SHP77 treated with DMSO at 0.1 percent for 48 hours (cell line): Measurements from ENCODE around the gene HIVEP1.

ENCODE experiments used
- DNase-seq: peaks from one replicate; lab custom pipeline; 2025; lab: John Stamatoyannopoulos, UW

Gene HIVEP1

DNA sequence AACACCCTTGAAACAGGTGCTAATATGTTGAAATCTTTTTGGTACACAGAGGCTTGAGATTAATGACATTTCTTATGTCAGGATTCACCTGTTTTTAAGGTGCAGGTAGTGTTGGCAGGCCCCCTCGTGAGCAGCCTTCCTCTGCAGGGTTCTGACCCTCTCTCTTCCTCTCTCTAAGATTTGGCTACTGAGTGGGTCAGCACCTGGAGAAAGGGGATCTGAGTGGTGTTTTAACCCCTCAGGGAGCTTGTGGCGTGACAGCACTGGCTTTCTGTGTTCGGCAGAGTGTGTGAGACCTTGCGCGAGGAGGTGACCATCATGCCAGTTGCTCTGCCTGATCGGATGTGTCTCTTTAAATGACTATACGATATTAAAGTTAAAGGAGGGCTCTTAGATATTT, 37.1 kb downstream of the HIVEP1 start:
- no peak for DNase-seq

DNA sequence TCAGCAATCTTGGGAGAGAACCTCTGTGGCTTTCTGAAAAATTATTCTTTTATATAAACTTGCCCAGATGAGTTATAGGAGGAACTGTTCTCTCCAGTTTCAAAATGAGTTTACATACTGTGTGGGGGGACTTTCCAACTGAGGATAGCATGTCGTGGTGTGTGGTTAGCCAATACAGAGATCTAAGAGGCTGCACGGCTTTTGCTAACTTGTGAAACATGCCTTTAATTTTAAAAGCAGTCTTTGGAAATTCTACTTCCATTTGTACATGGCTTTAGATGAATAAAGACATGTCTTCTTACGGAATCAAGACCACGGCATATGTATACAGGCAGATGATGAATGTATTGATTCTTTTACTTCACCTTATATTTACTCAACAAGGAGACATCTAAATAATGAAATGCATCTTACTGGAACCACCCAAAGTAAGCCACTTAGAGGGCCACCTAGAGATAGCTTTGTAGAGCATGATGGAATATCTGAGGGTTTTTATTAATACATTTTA, 39.8 kb downstream of the HIVEP1 start:
- no peak for DNase-seq

DNA sequence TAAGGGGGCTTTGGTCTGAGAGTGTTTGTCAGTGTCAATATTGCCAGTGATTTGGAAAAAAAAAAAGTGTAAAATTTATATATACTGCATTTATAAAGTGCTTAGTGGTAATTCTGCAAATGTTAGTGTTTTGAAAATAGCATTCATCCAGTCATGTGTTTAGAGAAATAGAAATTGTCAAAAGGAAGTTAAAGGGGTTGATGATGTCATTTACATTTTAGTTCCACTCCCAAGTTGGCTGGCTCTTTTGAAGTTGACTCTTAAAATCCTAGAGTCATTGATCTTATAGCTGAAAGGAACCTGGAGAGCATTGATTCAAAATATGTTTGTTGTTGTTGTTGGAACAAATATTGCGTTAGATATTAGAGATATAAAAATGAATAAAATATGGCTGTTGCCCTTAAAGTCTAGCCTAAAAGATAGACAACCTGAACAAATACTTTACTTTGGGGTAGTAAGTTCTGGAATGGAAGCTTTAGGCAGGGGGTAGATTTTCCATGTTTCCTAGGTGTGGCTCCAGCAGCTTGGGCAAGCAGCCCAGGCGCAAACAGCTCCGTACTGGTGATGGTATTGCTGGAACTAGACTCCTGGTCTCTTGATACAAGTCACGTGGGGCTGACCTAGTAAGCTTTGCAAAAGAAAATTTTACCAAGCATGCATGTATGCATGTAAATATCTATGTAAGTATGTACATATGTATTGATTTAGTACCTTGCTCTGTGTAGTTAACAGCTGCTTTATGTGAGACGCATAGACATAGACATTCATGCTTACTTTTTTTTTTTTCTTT, 46.3 kb downstream of the HIVEP1 start:
- no peak for DNase-seq

DNA sequence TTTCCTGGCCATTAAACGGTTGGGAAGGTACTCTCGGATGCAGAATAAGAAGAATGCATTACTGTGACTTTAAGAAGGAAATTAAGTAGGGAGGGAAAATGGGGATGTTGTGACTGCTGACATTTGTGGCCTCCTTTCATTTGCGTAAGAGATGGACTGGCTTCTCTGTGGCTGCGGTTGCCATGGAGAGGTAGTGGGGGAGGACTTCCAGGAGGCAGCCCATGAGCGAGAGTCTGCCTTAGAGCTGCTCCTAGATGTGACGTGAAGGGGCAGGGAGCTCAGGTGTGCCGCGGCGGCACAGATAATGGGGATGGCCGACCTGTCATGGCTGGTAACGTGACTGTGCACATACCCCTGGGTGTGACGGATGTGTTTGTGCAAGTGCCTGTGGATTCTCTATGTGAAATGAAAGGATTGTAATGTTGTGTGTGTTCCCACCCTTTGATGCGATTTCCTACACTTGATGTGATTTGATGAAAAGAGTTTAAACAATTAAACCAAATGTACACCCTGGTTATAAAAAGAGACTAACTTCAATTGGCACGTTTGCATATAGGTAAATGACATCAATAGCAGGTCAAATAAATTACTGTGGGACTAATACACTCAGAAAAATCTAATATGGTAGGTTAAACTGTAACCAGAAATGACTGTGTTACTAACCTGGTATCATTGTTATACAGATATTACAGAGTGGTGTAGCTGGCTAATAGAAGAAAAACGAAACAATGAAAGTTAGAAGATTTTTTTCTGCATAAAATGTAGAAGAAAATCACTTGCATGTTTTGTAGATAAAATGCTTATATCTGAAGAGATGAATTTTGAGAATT, 48.9 kb downstream of the HIVEP1 start:
- DNase-seq, result no peak

DNA sequence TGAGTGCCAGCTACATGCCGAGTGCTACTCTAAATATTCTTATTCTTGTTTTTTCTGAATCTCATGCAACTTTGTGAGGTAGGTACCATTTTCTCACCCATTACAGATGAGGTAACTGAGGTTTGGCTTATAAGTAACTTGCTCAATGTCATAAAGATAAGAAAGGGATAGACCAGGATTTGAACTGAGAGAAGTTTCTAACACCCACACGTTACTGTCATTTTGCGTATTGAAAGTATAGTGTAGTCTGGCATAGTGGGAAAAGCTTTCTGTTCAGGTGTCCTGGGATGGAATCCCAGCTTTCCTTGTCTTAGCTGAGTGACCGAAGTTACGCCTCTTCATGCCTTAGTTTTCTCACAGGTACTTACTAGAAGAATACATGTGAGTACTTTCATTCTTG, 50.5 kb downstream of the HIVEP1 start:
- no peak for DNase-seq

DNA sequence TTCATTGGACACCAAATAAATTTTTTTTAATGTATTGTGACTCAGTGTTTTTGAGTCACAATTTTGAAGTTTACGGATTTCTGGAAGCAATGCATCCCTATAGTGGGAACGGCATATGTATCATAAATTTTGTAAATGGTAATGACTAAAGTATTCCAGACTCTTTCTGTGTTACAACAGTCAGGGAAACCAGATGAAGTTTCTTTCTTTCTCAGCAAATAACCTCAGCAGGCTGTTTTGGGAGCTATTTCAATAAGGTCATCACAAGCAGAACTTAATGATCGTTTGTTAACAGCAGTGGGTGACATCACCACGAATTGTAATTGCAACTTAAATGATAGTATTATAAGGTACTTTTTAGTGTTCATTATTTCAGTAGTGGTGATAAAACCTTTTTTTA, 52.0 kb downstream of the HIVEP1 start:
- DNase-seq, result no peak

DNA sequence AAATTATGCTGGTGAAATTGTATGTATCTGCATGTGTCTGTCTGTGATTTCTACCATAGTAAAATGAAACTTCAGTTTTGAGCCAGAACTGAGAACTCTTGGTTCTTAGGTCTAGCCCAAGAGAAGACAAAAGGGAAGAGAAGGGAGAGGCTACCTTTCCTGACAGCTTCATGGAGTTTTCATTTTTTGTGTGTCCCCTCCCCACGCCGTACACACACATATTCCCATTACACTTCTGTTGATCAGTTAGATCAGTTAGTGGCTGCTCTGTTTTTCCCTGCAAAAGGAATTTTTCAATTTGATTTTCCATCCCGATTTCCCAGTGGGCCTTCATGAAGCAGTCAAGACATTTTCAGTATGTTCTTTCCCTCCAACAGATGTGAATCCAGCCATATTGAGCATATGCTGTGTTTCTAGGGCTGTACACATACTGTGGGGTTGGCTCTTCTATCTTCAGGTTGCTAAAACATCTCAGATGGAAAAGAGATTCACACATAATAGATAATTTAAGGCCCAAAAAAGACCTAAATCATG, 52.5 kb downstream of the HIVEP1 start:
- DNase-seq, result no peak

DNA sequence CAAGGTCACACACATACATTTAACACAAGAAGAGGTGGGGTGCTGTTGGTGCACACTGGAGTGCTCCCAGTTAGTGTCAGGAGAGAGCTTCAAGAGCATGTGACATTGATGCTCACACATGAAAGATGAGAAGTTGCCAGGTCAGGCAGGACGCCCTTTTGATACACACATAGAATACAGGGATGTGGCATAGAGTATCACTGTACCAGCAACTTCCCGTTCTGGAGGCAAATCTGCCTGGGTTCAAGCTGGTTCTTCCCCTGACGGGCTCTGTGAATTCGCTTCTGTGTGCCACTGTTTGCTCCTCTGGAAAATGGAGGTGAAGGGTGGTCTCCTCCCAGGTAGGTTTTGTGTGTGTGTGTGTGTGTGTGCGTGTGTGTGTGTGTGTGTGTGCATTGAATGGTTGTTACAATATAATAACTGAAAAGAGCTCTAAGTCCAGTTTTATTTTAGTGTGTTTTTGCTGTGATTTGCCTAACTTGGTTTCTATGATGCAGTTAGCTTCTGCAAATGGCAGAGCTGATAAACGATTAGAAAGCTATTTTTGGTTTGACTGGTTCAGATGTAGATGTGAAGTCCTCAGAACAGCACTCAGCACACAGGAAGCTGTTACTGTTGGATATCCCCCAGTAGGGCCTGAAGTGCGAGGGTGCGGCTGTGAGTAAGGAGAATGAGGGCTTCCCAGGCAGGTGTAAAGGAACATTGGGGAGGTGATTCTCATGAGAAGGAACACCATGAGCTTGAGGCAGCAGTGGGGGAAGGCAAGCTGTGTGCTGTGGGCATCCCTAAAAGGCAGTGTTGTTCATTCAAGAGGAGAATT, 53.4 kb downstream of the HIVEP1 start:
- no peak for DNase-seq

DNA sequence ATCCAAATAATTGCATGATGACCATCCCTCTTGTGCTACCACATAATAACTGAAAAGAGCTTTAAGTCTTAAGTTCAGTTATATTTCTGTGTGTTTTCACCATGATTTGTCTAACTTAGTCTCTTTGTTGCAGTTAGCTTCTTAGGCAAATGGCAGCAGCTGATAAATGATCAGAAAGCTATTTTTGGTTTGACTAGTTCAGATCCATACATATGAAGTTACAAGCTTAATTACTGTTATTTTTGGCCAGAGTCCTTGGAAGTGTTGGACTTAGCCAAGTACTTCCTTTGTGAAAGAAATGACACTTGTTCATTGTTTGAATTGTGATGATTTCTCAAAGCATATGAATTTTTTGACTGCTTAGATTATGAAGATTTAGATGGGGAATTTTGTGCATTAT, 54.2 kb downstream of the HIVEP1 start:
- no peak for DNase-seq

DNA sequence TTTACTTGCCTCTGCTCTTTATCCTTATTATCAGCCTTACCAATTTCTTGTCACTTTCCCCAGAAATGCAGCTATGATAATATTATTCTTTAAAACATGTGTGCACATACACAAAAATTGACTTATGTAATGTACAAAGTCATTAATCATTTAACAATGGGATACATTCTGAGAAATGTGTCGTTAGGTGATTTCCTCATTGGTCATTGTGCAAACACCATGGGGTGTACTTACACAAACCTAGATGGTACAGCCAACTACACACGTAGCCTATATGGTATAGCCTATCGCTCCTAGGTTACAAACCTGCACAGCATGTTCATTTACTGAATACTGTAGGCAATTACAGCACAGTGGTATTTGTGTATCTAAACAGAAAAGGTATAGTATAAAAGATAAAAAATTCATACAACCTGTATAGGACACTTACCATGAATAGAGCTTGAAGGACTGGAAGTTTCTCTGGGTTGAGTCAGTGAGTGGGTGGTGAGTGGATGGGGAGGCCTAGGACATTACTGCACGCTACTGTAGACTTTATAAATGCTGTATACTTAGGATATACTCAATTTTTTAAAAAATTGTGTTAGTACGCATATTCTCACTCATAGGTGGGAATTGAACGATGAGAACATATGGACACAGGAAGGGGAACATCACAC, 56.9 kb downstream of the HIVEP1 start:
- DNase-seq, result no peak

DNA sequence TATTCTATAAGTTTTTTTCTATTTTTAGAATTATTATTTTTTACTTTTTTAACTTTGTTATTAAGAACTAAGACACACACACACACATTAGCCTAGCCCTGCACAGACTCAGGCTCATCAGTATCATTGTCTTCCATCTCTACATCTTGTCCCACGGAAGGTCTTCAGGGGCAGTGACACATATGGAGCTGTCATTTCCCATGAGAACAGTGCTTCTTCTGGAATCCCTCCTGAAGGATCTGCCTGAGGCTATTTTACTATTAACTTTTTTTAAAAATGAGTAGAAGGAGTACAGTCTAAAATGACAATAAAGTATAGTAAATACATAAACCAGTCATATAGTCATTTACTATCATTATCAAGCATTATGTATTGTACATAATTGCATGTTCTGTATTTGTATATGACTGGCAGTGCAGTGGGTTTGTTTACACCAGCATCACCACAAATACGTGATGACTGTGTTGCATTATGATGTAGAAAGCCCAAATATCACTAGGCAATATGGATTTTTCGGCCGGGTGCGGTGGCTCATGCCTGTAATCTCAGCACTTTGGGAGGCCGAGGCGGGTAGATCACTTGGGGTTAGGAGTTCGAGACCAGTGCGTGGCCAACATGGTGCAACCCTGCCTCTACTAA, 57.9 kb downstream of the HIVEP1 start:
- DNase-seq, result no peak

DNA sequence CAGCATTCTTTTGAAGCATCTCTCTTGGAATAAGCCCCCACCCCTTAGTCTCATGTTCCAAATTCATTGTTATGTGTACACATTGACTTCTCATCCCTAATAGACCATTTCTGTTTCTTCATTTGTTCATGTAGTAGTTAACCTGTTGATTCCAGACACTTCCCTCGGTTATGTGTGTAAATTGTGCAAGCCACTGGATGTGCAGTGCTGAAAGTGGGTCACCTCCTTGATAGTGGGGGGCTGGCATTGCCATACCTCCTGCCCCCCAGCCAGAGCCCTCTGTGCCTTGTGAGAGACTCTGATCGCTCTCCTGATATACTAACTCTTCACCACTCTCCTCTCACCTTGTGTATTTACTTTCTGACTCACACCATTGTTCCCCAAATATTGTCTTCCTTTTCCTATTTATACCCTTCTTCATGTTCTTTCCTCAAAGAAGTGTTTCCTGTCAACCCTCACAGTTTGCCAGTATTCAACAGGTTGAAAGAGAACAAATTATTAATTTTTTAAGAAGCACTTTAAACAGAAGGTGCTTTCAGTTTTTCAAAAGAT, 59.0 kb downstream of the HIVEP1 start:
- DNase-seq, result no peak

DNA sequence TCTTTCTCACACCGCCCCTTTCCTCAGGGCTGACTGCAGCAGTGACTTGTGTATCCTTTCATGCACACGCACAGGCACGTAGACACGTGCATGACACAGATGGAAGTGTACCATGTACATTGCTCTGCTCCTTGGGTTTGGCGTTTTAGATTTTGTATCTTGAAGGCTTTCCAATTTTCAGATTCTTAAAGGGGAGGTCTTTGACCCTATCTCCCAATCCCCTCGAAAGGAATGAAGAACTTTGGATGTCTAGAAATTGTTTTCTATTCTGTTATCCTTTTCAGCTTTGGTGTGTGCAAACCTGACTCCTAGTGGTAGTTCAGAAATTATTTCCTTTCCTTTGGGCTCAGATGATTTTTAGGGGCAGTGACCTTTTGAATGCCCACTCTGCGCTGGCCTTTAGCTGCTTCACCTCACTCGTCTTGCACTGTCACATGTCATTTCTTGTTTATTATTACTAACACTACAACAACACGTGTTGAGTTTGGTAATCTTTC, 63.0 kb downstream of the HIVEP1 start:
- DNase-seq, result no peak

DNA sequence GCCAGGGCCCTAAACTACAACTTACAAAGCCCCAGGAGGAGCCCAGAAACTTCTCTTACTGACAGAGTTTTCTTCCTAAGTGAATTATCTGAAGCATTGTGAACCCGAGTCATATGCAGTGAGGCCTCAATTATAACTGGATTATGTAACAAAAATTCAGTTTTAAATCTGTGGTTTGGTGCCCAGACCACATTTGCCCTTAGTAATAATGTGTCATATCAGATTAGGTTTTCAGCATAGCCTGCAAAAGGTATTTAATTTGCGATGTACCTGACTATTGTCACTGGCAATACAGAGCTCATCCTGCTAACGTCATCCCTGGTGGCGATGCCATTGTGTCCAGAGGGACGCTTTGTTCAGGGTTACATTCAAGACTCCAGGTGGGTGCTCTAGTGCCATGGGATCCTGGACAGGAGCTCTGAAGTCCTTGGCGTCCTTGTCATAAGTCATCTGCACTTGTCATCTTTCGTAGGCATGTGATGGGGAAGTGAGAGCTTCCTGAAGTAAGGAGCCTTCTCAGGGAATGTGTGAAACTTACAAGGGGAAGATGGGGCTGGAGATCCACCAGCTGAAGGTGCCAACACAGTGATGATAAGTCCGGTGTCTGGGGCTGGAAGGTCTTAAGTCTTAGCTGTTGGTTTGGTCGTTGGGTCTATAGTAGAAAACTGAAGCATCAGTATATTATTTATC, 65.1 kb downstream of the HIVEP1 start:
- no peak for DNase-seq

DNA sequence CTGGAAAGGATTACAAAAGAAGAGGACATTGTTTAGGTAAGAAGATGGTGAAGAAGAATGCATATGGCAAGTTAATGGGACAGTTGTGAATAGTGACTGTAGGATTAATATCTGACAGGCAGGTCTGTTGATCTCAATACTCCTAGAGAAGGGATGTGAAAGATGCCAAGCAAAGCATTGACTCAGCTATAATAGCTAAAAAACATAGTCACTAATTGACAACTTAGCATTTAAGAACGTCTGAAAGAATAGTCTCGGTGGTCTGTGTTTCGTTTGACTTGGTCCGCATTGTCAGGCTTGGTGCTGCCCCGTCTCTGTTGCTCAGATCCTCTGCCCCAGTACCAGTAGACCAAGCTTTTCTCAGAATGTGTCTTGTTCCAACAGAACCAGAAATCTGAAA, 65.9 kb downstream of the HIVEP1 start:
- DNase-seq, result no peak

DNA sequence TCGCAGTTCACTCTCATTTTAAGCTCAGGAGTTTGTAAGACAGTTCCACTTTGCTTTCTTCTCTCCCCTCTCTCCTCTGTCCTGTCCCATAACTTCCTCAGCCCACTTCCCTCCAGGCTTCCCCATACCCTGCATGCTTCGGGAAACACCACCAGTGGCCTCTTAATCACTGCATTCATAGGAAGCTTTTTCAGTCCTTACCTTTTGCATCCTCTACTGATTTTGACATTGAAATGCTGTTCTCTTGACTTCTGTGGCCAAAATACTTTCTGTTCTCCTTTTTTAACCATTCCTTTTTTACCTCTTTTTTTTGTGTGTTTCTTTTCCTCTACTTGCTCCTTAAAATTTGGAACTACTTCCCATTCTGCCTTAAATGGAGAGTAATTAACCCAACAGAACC, 69.7 kb downstream of the HIVEP1 start:
- no peak for DNase-seq

DNA sequence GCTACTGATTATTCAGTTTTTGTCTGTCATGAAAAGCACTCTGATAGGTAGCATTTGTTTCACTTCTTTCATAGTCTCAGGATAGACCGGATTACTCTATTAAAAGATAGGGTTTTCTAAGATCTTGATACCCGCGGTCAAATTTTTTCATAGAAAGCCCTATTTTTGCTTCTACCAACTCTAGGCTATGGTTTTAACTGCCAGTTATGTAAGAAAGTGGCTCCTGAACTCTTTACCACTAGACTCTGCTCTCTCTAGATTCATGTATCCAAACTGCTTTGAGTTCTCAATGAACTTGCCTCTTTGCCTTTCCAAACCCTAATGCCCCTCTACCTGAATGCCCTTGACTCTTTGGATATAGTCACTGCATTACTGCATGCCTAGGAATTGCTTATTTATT, 70.3 kb downstream of the HIVEP1 start:
- no peak for DNase-seq

DNA sequence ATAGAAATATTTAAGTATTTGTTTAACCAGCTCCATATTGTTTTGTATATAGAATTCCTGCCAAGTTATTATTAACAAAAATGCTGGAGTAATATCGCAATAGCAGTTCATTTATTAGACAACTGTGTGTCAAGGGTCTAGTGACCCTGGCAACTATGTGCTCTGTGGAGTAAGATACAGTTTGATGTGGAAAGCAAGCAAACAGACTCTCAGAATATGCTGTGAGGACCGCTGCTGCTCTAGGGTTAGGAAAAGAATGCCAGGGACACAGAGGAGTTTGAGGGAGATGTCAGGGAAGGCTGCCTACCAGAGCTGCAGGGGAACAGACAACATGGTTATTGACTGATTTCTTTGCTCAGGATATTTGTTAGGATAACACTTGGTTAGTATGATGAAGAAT, 71.2 kb downstream of the HIVEP1 start:
- DNase-seq, result no peak

DNA sequence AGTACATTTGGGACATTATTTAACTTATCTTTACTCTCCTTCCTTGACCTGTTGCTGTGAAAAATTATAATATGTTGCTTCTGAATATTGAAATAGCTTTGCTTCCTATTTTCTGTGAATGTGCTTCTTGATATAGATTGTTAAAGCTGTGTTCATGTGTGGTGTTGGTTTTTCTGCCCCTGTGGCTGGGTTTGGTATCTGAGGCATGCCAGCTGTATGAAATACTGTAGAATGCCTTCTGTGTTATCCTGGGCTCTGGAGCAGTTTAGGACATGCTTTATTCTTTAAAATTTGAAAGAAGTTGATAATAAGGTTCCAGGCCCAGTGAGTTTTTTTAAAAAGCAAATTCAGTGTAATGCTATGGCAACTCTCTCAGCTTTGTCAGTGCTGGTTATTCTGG, 71.7 kb downstream of the HIVEP1 start:
- DNase-seq, result no peak

DNA sequence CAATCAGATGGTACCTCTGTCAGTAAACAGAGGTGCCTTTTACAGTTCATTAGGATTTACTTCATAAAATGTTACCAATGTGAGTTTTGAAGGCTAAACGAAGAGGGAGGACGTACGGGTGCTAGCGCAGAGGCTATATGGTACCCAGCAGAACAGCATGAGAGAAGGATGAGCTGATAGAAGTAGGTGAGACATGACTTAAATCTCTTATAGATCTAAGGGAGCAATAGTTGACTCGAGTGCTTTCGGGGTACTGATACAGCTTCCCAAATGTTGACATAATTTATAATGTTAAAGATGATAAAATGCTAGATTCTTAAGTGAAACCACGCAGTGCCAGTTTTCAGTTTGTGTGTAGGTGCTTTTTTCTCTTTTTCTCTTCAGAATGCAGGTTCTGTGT, 72.6 kb downstream of the HIVEP1 start:
- DNase-seq, result no peak
